Panc1 (cell line): Measurements from ENCODE around the gene ERF. TPM values are rescaled to one million over a fixed set of nuclear protein-coding genes. Genes with fewer than 3 reads are reported as not detected.
A peak's percentile ranks its signal among the peaks of the same experiment; 100 is the strongest.

Experiments
- ATAC-seq: fragments of 200-7000 bp; cut with Tn5 transposase; 2 replicates; pipeline ENCODE4 v1.9.1; 2020; ENCODE audit warnings: mild to moderate bottlenecking, moderate library complexity
- BruUV-seq: library from RNA; stranded (reverse); fragments of 400-500 nt; replicated peaks from 2 replicates; lab custom pipeline; 2021; lab: Mats Ljungman, UMichigan
- CTCF ChIA-PET: fragments of 300-600 bp; sonication (Branson Sonifier 250); formaldehyde crosslinking; loops from one replicate; lab custom pipeline; 2022; ENCODE audit warnings: antibody characterized with exemption; lab: Charles Lee
- POLR2A ChIA-PET: fragments of 300-600 bp; sonication (Branson Sonifier 250); formaldehyde crosslinking; loops from one replicate; lab custom pipeline; 2022; ENCODE audit warnings: antibody characterized with exemption; lab: Charles Lee
- DNase-seq: peaks from one replicate; pipeline ENCODE4 v3.0.0-alpha.2; 2010; ENCODE audit warnings: low read depth, low spot score
- H3K27ac ChIP-seq: 2 replicates; pipeline ENCODE4 v1.5.1; 2011; ENCODE audit warnings: mild to moderate bottlenecking, low read length, inconsistent platforms
- H3K27me3 ChIP-seq: fragments of 200-500 bp; sonication (Bioruptor generic); 2 replicates; pipeline ENCODE4 v1.6.0; 2014; ENCODE audit warnings: low read length, inconsistent platforms; ENCODE audit not compliant: control insufficient read depth, insufficient read depth
- H3K36me3 ChIP-seq: fragments of 200-500 bp; sonication (Bioruptor generic); 2 replicates; pipeline ENCODE4 v1.5.1; 2014; ENCODE audit warnings: inconsistent platforms, mild to moderate bottlenecking, low read length, moderate library complexity; ENCODE audit not compliant: control insufficient read depth, insufficient read depth
- H3K4me1 ChIP-seq: 2 replicates; pipeline ENCODE4 v1.5.1; 2011; ENCODE audit warnings: inconsistent platforms, mild to moderate bottlenecking, low read length, moderate library complexity; ENCODE audit not compliant: control insufficient read depth, insufficient read depth
- H3K4me3 ChIP-seq, 2 experiments: 2 replicates each; pipeline ENCODE4 v1.5.1; 2011 to 2012; ENCODE audit warnings: low read depth in 2 of 2, low read length in 2 of 2, mild to moderate bottlenecking in 2 of 2, inconsistent platforms in 1 of 2, moderate library complexity in 1 of 2
- H3K9me3 ChIP-seq: fragments of 200-500 bp; sonication (Bioruptor generic); 2 replicates; pipeline ENCODE4 v1.5.1; 2014; ENCODE audit warnings: low read depth, mild to moderate bottlenecking, inconsistent platforms, low read length, moderate library complexity; ENCODE audit not compliant: control insufficient read depth, insufficient read depth
- POLR2AphosphoS5 ChIP-seq: IDR thresholded peaks from 2 replicates; pipeline ENCODE4 v1.6.1; 2012; ENCODE audit warnings: mild to moderate bottlenecking, low read depth, low read length, moderate library complexity
- SIN3A ChIP-seq: IDR thresholded peaks from 2 replicates; pipeline ENCODE4 v1.6.1; 2012; ENCODE audit warnings: low read depth, mild to moderate bottlenecking, low read length, moderate library complexity, borderline replicate concordance; ENCODE audit not compliant: insufficient read depth
- TCF7L2 ChIP-seq: IDR thresholded peaks from 2 replicates; pipeline ENCODE4 v1.6.1; 2011; ENCODE audit warnings: mild to moderate bottlenecking, low read depth, low read length, inconsistent platforms
- in situ Hi-C: cut with HindIII; loops from 2 replicates; pipeline ENCODE4 v1.10.0; 2016; ENCODE audit warnings: low sequenced_read_pairs, low pct_unique_long_range_greater_than_20kb
- intact Hi-C: fragments of 100-400 bp; cut with micrococcal nuclease; formaldehyde crosslinking; loops from one replicate; pipeline ENCODE4 v1.10.0; 2022; ENCODE audit not compliant: unreplicated experiment
- total RNA-seq: library from RNA; stranded (reverse); gene quantifications from one replicate; pipeline ENCODE4 v1.2.1, GENCODE V29; 2021; ENCODE audit not compliant: unreplicated experiment
- TF ChIP-seq, protein P1 (sequence below), 2 experiments: IDR thresholded peaks; 2 replicates each; pipeline ENCODE4 v1.6.1; 2011 to 2012; ENCODE audit warnings: low read depth in 2 of 2, control low read depth in 1 of 2, low read length in 1 of 2, mild to moderate bottlenecking in 1 of 2, moderate library complexity in 1 of 2; ENCODE audit not compliant: insufficient read depth in 1 of 2
- TF ChIP-seq, protein P2 (sequence below): fragments of 450-650 bp; IDR thresholded peaks from 2 replicates; pipeline ENCODE4 v1.5.1; 2017; ENCODE audit warnings: mild to moderate bottlenecking

Gene ERF
- total RNA-seq, 1 experiment from 2014 or later: 85.7 TPM

DNA sequence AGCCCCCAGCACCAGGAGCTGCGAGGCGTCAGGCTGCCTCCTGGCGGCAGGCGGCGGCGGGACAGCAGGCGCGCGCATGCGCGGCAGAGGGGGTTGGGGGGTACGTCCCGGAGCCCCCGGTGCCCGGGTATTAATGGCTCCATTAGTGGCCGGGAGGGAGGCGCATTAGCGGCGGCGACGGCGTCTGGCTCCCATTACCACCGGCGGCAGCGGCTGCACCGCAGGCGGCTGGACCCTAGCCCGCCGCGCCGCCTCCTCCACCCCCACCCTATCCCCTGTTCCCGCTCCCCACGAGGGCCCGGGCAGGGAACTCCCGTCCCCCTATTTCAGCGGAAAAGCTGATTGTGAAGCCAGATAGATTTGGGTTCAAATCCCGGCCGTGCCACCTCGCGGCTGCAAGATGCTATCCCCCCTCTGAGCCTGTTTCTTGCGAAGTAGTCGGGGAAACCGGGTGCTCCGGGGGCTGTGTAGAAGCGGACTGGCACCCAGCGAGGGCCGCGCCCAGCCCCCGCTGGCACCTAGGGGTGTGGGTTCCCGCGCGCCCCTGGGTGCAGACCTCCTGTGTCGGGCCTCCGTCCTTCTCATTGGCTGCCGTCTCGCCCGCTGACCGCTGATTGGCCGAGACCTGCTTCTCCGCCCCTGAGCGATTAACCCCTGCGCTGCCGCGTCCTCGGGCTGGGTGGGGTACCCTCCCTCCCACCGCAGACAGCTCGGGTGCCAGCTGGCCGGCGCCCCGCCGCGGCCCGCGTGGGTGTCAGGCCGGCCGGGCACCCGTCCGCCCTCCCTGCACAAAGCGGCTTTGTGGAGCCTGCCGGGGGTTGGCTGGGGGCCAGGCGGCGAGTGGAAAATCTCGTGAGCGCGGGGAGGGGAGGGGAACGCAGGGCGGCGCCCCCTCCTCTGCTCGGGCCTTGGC lies 25.2 kb upstream of the ERF start:
- Histone ChIP-seq H3K27me3 (no peaks in the 10 kb centered on the region), H3K4me3 (peak overlapping the region; percentile 58 to 70), H3K4me1 (peaks cover 40% of the 10 kb centered on the region), H3K27ac (peak overlapping the region; percentile 79), H3K36me3 (no peaks in the 10 kb centered on the region), H3K9me3 (no peaks in the 10 kb centered on the region)
- POLR2A ChIA-PET: no interaction called here
- TF ChIP-seq TCF7L2 (no peak), SIN3A (no peak), POLR2AphosphoS5 (peak; percentile 68; the same call in 1 of the 2 replicates)
- TF ChIP-seq, protein P1, sequence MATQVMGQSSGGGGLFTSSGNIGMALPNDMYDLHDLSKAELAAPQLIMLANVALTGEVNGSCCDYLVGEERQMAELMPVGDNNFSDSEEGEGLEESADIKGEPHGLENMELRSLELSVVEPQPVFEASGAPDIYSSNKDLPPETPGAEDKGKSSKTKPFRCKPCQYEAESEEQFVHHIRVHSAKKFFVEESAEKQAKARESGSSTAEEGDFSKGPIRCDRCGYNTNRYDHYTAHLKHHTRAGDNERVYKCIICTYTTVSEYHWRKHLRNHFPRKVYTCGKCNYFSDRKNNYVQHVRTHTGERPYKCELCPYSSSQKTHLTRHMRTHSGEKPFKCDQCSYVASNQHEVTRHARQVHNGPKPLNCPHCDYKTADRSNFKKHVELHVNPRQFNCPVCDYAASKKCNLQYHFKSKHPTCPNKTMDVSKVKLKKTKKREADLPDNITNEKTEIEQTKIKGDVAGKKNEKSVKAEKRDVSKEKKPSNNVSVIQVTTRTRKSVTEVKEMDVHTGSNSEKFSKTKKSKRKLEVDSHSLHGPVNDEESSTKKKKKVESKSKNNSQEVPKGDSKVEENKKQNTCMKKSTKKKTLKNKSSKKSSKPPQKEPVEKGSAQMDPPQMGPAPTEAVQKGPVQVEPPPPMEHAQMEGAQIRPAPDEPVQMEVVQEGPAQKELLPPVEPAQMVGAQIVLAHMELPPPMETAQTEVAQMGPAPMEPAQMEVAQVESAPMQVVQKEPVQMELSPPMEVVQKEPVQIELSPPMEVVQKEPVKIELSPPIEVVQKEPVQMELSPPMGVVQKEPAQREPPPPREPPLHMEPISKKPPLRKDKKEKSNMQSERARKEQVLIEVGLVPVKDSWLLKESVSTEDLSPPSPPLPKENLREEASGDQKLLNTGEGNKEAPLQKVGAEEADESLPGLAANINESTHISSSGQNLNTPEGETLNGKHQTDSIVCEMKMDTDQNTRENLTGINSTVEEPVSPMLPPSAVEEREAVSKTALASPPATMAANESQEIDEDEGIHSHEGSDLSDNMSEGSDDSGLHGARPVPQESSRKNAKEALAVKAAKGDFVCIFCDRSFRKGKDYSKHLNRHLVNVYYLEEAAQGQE (IDR thresholded peaks at IDR 0.05; ENCODE audit: insufficient read depth in 1 of 2, low read depth in 2 of 2, low read length in 1 of 2): no peak
- TF ChIP-seq, protein P2, sequence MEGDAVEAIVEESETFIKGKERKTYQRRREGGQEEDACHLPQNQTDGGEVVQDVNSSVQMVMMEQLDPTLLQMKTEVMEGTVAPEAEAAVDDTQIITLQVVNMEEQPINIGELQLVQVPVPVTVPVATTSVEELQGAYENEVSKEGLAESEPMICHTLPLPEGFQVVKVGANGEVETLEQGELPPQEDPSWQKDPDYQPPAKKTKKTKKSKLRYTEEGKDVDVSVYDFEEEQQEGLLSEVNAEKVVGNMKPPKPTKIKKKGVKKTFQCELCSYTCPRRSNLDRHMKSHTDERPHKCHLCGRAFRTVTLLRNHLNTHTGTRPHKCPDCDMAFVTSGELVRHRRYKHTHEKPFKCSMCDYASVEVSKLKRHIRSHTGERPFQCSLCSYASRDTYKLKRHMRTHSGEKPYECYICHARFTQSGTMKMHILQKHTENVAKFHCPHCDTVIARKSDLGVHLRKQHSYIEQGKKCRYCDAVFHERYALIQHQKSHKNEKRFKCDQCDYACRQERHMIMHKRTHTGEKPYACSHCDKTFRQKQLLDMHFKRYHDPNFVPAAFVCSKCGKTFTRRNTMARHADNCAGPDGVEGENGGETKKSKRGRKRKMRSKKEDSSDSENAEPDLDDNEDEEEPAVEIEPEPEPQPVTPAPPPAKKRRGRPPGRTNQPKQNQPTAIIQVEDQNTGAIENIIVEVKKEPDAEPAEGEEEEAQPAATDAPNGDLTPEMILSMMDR: peak; percentile 91
- TSS peak; percentile 49 for BruUV-seq
- in situ Hi-C loops: no loop called here
- ATAC-seq (peak; percentile 77), DNase-seq (no peak)
- intact Hi-C loops: loop anchor here (5.0 kb wide), 1 partner anchor 33 kb away; no protein-coding TSS in a partner anchor
- CTCF ChIA-PET: interaction anchor here (0.7 to 2.6 kb wide), 2 partner anchors 34 to 67 kb away, joined by 8 to 38 read pairs; no protein-coding TSS in a partner anchor

DNA sequence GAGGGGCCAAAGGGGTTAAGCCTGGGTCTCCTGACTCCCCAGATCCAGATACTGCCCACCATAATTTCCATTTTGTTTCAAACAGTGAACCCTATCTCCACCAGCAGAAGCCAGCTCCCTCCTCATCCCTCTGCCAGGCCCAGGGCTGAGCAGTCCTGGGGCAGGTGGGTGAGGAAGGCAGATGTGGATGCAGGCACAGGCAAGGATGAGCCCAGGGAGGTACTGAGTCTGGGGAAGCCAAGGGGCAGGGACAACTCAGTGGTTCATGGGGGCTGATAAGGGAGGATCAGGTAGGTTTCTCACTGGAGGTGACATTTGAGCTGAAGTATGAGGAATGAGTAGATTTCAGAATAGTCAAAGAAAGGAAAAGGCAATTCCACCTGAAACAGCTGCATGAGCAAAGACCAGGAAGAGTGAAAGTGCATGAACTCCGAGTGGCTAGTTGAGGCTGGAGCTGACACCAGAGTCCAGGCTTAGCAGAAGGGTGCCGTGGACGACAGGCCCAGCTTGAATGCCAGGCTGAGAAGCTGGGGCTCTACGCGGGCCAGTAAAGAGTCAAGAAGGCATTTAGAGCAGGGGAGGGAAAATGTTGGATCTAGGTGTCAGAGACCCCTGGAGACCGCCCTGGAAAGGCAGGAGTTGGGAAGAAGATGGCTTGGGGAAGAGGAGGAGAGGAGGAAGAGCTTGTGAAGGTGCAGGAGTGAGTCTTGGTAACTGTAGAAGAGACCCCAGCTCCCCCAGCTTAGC lies 24.4 kb upstream of the ERF start:
- POLR2A ChIA-PET: no interaction called here

More for the DNA sequence above, 24.4 kb upstream of the ERF start:
- no TSS peak for BruUV-seq
- peak overlapping the region; percentile 79 for H3K27ac ChIP-seq
- H3K36me3 ChIP-seq: no peaks in the 10 kb centered on the region
- H3K4me1 ChIP-seq: peaks cover 37% of the 10 kb centered on the region
- ATAC-seq: no peak; the same call in 1 of the 2 replicates
- H3K27me3 ChIP-seq: no peaks in the 10 kb centered on the region
- intact Hi-C loops: no loop called here
- CTCF ChIA-PET: interaction anchor here (2.6 kb wide), 1 partner anchor 33 kb away, joined by 38 read pairs; no protein-coding TSS in a partner anchor
- TF ChIP-seq, protein P1 (IDR thresholded peaks at IDR 0.05; ENCODE audit: insufficient read depth in 1 of 2, low read depth in 2 of 2, low read length in 1 of 2): no peak
- TF ChIP-seq TCF7L2 (no peak), SIN3A (no peak), POLR2AphosphoS5 (no peak)
- TF ChIP-seq, protein P2: no peak
- DNase-seq: no peak
- no peaks in the 10 kb centered on the region for H3K9me3 ChIP-seq
- in situ Hi-C loops: no loop called here
- H3K4me3 ChIP-seq: peak overlapping the region; percentile 58 to 70
